HG02678 (cell line): ENCODE measurements around the gene SRGAP2C.
"Not testable (repeated sequence)": the region's sequence is repeated elsewhere in the genome, so short reads cannot be mapped to it uniquely, and the experiment has no call there.

ENCODE experiments used
- ATAC-seq: cut with Tn5 transposase; IDR thresholded peaks from one replicate; pipeline ENCODE4 v1.9.1; 2021; ENCODE audit warnings: mild to moderate bottlenecking, moderate library complexity; ENCODE audit not compliant: unreplicated experiment

Gene SRGAP2C

DNA sequence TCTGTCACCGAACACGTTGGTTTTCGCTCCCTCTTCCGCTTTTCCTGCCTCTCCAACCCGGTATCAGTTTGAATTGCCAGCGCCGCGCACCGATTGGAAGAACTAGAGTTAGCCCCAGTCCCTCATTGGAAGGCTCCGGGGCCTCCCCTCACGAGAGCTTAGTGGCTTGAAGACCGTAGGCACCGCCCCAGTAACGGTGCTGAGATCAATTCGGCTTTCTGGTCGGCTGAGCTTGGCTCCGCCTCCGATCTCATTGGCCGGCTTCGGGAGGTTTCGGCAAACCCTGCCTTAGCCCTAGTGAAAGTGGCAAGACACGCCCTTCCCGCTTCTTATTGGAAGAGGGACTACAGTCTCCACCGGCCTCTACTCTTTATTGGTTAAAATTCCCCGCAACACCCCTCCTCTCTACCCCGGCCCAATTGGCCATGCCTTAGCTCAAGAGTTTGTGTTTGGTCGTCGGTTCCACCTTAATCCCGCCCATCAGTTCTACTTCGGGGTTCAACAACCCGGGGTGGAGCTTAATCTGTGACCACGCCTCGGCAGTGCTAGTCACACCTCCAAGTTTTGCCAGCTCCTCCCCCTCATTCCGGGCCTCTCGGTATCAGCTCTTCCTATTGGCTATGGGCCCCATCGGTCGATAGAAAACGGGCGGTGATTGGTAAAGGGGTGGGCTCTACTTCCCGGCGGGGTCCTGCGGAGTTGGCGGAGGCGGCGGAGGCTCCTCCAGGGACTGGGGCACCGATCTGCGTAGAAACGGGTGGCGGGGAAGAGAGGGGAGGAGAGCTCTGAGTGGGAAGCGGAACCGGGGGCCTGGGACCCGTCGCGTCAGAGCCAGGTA is at the start of gene SRGAP2C, which contains the start of gene FAM72B:
SRGAP2C (plus strand) TSS at position 686 of the 838 bp plus-strand sequence. CDS start 2,472 bp downstream, outside the sequence.
FAM72B (minus strand) TSS at position 51 of the 838 bp plus-strand sequence. CDS start 851 bp downstream, outside the sequence.
- peak; percentile 83 for ATAC-seq

DNA sequence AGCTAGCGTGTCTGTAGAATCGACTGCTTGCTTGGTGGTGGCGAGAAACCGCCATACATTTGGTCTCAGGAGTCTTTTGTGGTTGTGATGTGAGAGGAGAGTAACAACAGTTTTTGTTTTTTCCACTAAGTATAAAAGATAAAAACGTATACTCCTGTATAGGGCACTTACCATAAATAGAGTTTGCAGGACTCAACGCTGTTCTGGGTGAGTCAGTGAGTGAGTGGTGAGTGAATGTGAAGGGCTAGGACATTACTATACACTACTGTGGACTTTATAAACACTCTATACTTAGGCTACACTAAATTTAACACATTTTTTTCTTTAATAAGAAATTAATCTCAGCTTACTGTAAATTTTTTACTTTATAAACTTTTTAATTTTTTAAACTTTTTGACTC is 44.4 kb upstream of the SRGAP2C start:
- not testable (repeated sequence) for ATAC-seq

- not testable (repeated sequence) for ATAC-seq
Observed at GRCh38 chr1:121148489-121149190, 36.1 kb upstream of the SRGAP2C start.

- ATAC-seq: not testable (repeated sequence)
Observed at GRCh38 chr1:121151294-121151693, 33.5 kb upstream of the SRGAP2C start.

- not testable (repeated sequence) for ATAC-seq
Observed at GRCh38 chr1:121152788-121153187, 32.0 kb upstream of the SRGAP2C start.

- not testable (repeated sequence) for ATAC-seq
Observed at GRCh38 chr1:121154811-121155210, 30.0 kb upstream of the SRGAP2C start.

DNA sequence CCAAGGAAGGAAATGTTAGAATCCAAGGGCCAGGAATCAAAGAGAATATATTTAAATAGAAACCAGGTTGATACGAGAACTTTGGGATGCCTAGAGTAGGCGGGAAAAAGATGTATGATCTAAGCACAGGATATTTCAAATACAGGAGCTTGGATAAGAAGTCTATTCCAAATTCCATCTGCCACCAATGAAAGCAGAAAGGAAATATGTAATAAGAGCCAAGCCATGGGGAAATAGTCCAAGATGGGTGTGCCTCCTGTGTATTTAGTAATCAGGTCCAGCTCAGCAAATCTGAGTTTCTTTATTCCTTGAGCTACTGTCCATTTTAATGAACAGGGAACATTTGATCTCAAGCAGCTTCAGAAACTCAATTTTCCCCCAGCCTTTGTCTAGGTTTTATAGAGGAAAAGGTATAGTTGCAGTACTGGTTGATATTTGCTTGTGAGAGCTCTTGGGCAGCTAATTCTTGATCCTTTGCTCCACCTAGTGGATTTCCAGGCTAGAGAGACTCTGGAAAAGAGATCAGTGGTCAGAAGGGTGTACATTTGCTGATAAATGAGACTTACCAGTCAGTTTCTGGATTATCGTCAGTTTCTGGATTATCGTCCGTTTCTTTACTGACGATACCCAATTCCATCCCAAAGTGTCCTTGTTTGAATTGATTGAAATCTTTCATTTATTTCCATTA is 29.0 kb upstream of the SRGAP2C start:
- ATAC-seq: not testable (repeated sequence)

DNA sequence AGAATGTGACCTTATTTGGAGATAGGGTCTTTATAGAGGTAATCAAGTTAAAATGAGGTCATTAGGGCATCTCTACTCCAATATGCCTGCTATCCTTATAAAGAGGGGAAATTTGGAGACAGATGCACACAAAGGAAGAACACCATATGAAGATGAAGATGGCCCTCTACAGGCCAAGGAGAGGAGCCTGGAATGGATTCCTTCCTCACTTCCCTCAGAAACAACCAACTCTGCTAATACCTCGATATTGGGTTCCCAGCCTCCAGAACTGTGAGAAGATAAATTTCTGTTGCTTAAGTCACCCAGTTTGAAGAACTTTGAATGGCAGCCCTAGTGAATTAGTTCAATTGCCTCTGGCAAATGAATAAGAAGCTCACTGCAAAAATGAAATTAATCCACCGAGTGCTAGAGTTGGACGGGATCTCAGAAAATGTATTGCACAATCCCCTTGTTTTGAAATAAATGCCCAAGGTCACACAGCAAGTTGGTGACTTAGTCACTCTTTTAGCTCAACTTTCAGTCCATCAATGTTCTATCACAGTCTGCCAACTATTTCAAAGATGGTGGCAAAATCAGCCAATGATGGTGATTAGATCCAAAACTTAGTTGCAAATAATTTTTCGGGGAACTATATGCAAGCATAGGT is 27.7 kb upstream of the SRGAP2C start:
- ATAC-seq: not testable (repeated sequence)

- ATAC-seq: not testable (repeated sequence)
Observed at GRCh38 chr1:121157609-121158008, 27.2 kb upstream of the SRGAP2C start.

- ATAC-seq: not testable (repeated sequence)
Observed at GRCh38 chr1:121160118-121160517, 24.7 kb upstream of the SRGAP2C start.

GRCh38 chr1:121161199-121161901 is 23.4 kb upstream of the SRGAP2C start:
- not testable (repeated sequence) for ATAC-seq

- not testable (repeated sequence) for ATAC-seq
Observed at GRCh38 chr1:121163850-121164757, 20.7 kb upstream of the SRGAP2C start.

DNA sequence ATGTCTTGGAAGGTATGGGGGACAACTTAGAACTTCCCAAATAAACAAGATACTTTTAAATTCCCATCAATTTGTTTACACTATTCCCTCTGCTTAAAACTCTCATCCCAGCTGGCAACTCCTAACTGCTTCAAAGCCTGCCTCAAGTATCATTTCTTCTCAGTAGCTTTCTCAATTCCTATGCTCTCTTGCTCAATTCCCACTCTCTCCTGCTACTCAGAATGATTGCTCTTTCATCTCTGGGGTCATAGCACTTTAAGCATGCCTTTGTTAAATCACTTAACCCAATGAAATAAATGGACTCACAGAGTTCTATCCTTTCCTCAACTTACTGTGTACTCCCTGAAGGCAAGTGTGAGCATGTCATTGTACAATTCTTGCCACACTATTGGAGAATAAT is 19.5 kb upstream of the SRGAP2C start:
- not testable (repeated sequence) for ATAC-seq

GRCh38 chr1:121167225-121167738 is 17.5 kb upstream of the SRGAP2C start:
- not testable (repeated sequence) for ATAC-seq

- not testable (repeated sequence) for ATAC-seq
Observed at GRCh38 chr1:121168152-121168668, 16.6 kb upstream of the SRGAP2C start.

- ATAC-seq: not testable (repeated sequence)
Observed at GRCh38 chr1:121176649-121177048, 8.1 kb upstream of the SRGAP2C start.

DNA sequence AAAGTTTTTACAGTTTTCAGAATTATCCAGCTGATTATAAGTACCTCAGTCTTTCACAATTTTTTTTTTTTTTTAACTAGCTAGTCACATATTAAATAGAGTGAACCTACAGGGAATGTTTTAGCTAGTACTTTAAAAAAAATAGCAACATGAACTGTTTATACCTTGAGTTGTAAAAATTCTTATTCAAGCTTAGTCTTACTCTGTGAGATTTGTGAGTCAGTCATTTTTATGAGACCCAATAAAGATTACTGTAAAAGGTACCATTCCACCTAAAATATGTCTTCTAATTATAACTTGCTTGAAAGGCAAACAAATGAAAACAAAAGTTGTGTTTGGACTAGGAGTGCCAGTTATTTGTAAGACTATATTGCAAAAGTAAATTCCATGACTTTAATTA is 6.6 kb upstream of the SRGAP2C start:
- ATAC-seq: not testable (repeated sequence)

DNA sequence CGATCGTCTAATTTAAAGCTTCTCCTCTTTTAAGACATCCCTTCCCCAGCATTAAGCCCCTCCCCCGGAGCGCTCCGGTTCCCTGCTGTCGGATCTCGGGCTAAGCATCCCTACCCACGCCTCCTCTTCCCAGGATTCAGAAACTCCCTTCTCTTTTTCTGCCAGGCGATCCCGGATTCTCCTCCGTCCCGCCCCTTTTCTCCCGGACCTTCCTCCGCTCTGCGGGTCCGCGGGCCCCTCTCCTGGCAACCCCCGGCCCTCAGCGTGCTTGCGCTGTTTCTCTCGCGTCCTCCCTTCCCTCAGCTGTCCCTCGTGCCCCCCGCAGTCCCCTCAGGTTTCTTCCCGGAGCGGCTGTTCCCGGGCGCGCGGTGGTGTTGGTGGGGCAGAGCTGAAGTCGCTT is 908 bp upstream of the SRGAP2C start:
- not testable (repeated sequence) for ATAC-seq
